Endodermal cell (in vitro differentiated cells): ENCODE measurements around the gene SLC9A1. TPM values are rescaled to one million over a fixed set of nuclear protein-coding genes. Genes with fewer than 3 reads are reported as not detected.

Experiments
- DNase-seq: peaks from one replicate; pipeline ENCODE4 v3.0.0-alpha.2; 2017
- H3K27ac ChIP-seq: 2 replicates; pipeline ENCODE4 v1.5.1; 2013; ENCODE audit warnings: mild to moderate bottlenecking, low read depth, low read length, moderate library complexity
- H3K27me3 ChIP-seq: 2 replicates; pipeline ENCODE4 v1.6.1; 2013; ENCODE audit warnings: mild to moderate bottlenecking, low read length, moderate library complexity; ENCODE audit not compliant: insufficient read depth, control insufficient read depth, poor library complexity, severe bottlenecking
- H3K36me3 ChIP-seq: 2 replicates; pipeline ENCODE4 v1.7.0; 2013; ENCODE audit warnings: mild to moderate bottlenecking, low read length, moderate library complexity; ENCODE audit not compliant: control insufficient read depth, insufficient read depth
- H3K4me1 ChIP-seq: one replicate; pipeline ENCODE4 v1.7.0; 2013; ENCODE audit warnings: low read length; ENCODE audit not compliant: control insufficient read depth, insufficient read depth
- H3K4me3 ChIP-seq: 2 replicates; pipeline ENCODE4 v1.5.1; 2013; ENCODE audit warnings: mild to moderate bottlenecking, low read length, moderate library complexity
- H3K9ac ChIP-seq: 2 replicates; pipeline ENCODE4 v1.6.1; 2013; ENCODE audit warnings: mild to moderate bottlenecking, low read length, moderate library complexity; ENCODE audit not compliant: poor library complexity, severe bottlenecking; ENCODE audit errors: extremely low read depth
- H3K9me3 ChIP-seq: 2 replicates; pipeline ENCODE4 v1.6.1; 2013; ENCODE audit warnings: mild to moderate bottlenecking, low read length, moderate library complexity; ENCODE audit not compliant: control insufficient read depth
- H3K27ac Mint-ChIP-seq: 2 replicates; pipeline ENCODE4 v1.8.0; 2020; ENCODE audit warnings: mixed read lengths
- H3K27me3 Mint-ChIP-seq: 2 replicates; pipeline ENCODE4 v1.8.0; 2021; ENCODE audit warnings: mild to moderate bottlenecking, mixed read lengths; ENCODE audit not compliant: insufficient read depth
- H3K36me3 Mint-ChIP-seq: 2 replicates; pipeline ENCODE4 v1.8.0; 2020; ENCODE audit warnings: low read depth, mixed read lengths
- H3K4me1 Mint-ChIP-seq: 2 replicates; pipeline ENCODE4 v1.8.0; 2020; ENCODE audit warnings: mixed read lengths
- H3K4me3 Mint-ChIP-seq: 2 replicates; pipeline ENCODE4 v1.8.0; 2020; ENCODE audit warnings: mild to moderate bottlenecking, moderate library complexity, mixed read lengths
- H3K9me3 Mint-ChIP-seq: 2 replicates; pipeline ENCODE4 v1.8.0; 2020; ENCODE audit warnings: mild to moderate bottlenecking, mixed read lengths
- whole genome bisulfite sequencing, 2 experiments: methylation state at CpG; one replicate each; pipeline versions ENCODE4 v1.1.5 to v1.1.7; 2013; ENCODE audit warnings: missing lambda C conversion rate in 2 of 2, mixed read lengths in 1 of 2; ENCODE audit not compliant: insufficient coverage in 1 of 2, insufficient read length in 1 of 2; 5-methylcytosine and 5-hydroxymethylcytosine counted together
- total RNA-seq, 2 donors: library from RNA; stranded (reverse); fragmentation: NEBNext Ultra II Directional in 1 of 2; extraction: Animal tissue kit (Norgen Biotek cat#: 25700) in 1 of 2; gene quantifications; 2 replicates in 1 of 2; 3 replicates in 1 of 2; pipeline ENCODE4 v1.2.1, GENCODE V29; 2021
- TF ChIP-seq, protein P1 (sequence below): fragments of 200-600 bp; sonication (generic); conservative IDR thresholded peaks from 2 replicates; pipeline ENCODE4 v1.5.0; 2021; ENCODE audit warnings: antibody characterized with exemption, mild to moderate bottlenecking

SLC9A1 gene
- total RNA-seq, 2 donors from 2014 or later, result 25.9 to 34.7 TPM

DNA sequence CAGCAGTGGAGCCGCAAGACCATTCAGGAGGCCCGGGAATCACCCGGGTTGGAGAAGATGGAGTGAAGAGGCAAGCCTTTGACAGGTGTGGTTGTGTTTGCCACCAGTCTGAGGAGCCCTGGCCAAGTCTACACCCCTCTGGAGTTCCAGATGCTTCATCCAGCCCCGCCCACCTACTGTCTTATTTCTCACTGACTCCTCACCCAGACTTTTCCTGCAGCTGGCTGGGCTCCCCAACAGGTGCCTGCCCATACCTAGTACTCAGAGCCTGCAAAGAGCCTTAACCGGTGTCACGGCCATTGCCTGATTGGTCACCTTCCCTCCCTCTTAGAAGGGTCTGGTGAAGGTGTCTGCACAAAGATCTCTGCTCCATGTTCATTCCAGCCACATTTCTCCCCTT, 16.0 kb downstream of the SLC9A1 start:
- Mint-ChIP-seq H3K4me3 (no peak overlapping the region), H3K9me3 (no peaks in the 10 kb centered on the region), H3K27me3 (no peaks in the 10 kb centered on the region), H3K4me1 (peaks cover 30% of the 10 kb centered on the region), H3K36me3 (no peaks in the 10 kb centered on the region), H3K27ac (no peak overlapping the region)
- Histone ChIP-seq H3K27me3 (no peaks in the 10 kb centered on the region), H3K4me3 (no peak overlapping the region), H3K9ac (no peak overlapping the region), H3K9me3 (no peaks in the 10 kb centered on the region), H3K27ac (no peak overlapping the region), H3K36me3 (no peaks in the 10 kb centered on the region), H3K4me1 (no peaks in the 10 kb centered on the region)
- TF ChIP-seq, protein P1, sequence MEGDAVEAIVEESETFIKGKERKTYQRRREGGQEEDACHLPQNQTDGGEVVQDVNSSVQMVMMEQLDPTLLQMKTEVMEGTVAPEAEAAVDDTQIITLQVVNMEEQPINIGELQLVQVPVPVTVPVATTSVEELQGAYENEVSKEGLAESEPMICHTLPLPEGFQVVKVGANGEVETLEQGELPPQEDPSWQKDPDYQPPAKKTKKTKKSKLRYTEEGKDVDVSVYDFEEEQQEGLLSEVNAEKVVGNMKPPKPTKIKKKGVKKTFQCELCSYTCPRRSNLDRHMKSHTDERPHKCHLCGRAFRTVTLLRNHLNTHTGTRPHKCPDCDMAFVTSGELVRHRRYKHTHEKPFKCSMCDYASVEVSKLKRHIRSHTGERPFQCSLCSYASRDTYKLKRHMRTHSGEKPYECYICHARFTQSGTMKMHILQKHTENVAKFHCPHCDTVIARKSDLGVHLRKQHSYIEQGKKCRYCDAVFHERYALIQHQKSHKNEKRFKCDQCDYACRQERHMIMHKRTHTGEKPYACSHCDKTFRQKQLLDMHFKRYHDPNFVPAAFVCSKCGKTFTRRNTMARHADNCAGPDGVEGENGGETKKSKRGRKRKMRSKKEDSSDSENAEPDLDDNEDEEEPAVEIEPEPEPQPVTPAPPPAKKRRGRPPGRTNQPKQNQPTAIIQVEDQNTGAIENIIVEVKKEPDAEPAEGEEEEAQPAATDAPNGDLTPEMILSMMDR, result no peak
- WGBS, 2 experiments, result 82 to 90% methylated on average over 5 to 6 of the region's 6 CpGs
- DNase-seq, result no peak

DNA sequence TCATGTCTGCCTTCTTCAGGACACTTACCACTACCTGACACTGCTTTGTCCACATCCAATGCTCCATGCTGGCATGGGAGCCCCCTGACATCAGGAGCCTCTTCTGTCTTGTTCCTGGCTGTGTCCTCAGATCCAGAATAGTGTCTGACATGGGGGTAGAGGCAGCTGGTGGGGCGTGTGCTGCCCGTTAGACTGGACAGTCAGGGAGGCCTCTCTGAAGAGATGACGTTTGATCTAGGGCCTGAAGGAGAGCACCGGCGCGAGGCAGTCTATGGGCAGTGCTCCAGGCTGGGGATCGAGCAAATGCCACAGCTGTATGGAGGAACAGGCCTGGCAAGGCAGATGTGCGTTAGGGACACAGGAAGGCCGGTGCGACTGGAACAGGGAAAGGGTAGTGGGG, 16.6 kb downstream of the SLC9A1 start:
- Mint-ChIP-seq H3K9me3 (no peaks in the 10 kb centered on the region), H3K36me3 (no peaks in the 10 kb centered on the region), H3K4me3 (no peak overlapping the region), H3K4me1 (peaks cover 27% of the 10 kb centered on the region), H3K27ac (peak overlapping the region; percentile 18), H3K27me3 (no peaks in the 10 kb centered on the region)
- Histone ChIP-seq H3K9me3 (no peaks in the 10 kb centered on the region), H3K36me3 (no peaks in the 10 kb centered on the region), H3K27me3 (no peaks in the 10 kb centered on the region), H3K9ac (no peak overlapping the region), H3K27ac (no peak overlapping the region), H3K4me3 (no peak overlapping the region), H3K4me1 (no peaks in the 10 kb centered on the region)
- WGBS, 2 experiments, result 94 to 96% methylated on average over 10 of the region's 10 CpGs
- no peak for DNase-seq
- TF ChIP-seq, protein P1, result no peak

DNA sequence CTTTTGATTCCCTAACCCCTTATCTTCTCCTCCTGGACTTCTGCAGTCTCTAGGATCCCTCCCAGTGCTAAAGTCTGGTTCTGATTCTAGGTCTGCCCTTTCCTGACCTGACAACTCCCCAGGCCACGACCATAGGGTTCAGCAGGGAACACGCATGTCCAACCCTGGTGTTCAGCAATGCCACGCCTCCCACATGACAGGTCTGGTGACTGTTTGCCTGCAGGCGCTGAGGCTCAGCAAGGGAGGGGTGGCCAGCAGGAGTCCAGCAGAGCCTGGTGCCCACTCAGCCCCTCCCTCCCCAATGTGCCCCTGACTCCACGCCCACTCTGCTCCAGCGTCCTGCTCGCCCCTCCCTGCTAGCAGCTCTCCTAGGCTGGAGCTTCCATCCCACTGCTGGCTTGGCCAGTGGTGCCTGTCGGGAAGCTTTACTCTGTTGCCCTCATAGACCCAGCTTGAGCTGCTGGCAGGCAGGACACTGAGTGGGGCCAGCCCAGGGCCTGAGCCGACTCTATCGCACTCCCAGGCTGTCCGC, 17.3 kb downstream of the SLC9A1 start:
- H3K9ac ChIP-seq, result no peak overlapping the region
- TF ChIP-seq, protein P1, result no peak
- Mint-ChIP-seq H3K4me1 (peaks cover 23% of the 10 kb centered on the region), H3K27me3 (no peaks in the 10 kb centered on the region), H3K36me3 (no peaks in the 10 kb centered on the region), H3K9me3 (no peaks in the 10 kb centered on the region), H3K4me3 (no peak overlapping the region), H3K27ac (no peak overlapping the region)
- no peak overlapping the region for H3K4me3 ChIP-seq
- H3K36me3 ChIP-seq, result no peaks in the 10 kb centered on the region
- H3K9me3 ChIP-seq, result no peaks in the 10 kb centered on the region
- H3K4me1 ChIP-seq, result no peaks in the 10 kb centered on the region
- no peak overlapping the region for H3K27ac ChIP-seq
- 89 to 91% methylated on average over 9 to 11 of the region's 11 CpGs for WGBS, 2 experiments
- no peaks in the 10 kb centered on the region for H3K27me3 ChIP-seq
- no peak for DNase-seq
